ENCODE results near the gene SLC7A1. TPM values are rescaled to one million over a fixed set of nuclear protein-coding genes. Genes with fewer than 3 reads are reported as not detected.

The SLC7A1 gene
- total and polyA plus RNA-seq, 2 of the 8 experiments (the other 6 are each of a cell fraction or from before 2014, with no cell fraction given) = 26.8 to 114 TPM

- TF ChIP-seq, protein P1, sequence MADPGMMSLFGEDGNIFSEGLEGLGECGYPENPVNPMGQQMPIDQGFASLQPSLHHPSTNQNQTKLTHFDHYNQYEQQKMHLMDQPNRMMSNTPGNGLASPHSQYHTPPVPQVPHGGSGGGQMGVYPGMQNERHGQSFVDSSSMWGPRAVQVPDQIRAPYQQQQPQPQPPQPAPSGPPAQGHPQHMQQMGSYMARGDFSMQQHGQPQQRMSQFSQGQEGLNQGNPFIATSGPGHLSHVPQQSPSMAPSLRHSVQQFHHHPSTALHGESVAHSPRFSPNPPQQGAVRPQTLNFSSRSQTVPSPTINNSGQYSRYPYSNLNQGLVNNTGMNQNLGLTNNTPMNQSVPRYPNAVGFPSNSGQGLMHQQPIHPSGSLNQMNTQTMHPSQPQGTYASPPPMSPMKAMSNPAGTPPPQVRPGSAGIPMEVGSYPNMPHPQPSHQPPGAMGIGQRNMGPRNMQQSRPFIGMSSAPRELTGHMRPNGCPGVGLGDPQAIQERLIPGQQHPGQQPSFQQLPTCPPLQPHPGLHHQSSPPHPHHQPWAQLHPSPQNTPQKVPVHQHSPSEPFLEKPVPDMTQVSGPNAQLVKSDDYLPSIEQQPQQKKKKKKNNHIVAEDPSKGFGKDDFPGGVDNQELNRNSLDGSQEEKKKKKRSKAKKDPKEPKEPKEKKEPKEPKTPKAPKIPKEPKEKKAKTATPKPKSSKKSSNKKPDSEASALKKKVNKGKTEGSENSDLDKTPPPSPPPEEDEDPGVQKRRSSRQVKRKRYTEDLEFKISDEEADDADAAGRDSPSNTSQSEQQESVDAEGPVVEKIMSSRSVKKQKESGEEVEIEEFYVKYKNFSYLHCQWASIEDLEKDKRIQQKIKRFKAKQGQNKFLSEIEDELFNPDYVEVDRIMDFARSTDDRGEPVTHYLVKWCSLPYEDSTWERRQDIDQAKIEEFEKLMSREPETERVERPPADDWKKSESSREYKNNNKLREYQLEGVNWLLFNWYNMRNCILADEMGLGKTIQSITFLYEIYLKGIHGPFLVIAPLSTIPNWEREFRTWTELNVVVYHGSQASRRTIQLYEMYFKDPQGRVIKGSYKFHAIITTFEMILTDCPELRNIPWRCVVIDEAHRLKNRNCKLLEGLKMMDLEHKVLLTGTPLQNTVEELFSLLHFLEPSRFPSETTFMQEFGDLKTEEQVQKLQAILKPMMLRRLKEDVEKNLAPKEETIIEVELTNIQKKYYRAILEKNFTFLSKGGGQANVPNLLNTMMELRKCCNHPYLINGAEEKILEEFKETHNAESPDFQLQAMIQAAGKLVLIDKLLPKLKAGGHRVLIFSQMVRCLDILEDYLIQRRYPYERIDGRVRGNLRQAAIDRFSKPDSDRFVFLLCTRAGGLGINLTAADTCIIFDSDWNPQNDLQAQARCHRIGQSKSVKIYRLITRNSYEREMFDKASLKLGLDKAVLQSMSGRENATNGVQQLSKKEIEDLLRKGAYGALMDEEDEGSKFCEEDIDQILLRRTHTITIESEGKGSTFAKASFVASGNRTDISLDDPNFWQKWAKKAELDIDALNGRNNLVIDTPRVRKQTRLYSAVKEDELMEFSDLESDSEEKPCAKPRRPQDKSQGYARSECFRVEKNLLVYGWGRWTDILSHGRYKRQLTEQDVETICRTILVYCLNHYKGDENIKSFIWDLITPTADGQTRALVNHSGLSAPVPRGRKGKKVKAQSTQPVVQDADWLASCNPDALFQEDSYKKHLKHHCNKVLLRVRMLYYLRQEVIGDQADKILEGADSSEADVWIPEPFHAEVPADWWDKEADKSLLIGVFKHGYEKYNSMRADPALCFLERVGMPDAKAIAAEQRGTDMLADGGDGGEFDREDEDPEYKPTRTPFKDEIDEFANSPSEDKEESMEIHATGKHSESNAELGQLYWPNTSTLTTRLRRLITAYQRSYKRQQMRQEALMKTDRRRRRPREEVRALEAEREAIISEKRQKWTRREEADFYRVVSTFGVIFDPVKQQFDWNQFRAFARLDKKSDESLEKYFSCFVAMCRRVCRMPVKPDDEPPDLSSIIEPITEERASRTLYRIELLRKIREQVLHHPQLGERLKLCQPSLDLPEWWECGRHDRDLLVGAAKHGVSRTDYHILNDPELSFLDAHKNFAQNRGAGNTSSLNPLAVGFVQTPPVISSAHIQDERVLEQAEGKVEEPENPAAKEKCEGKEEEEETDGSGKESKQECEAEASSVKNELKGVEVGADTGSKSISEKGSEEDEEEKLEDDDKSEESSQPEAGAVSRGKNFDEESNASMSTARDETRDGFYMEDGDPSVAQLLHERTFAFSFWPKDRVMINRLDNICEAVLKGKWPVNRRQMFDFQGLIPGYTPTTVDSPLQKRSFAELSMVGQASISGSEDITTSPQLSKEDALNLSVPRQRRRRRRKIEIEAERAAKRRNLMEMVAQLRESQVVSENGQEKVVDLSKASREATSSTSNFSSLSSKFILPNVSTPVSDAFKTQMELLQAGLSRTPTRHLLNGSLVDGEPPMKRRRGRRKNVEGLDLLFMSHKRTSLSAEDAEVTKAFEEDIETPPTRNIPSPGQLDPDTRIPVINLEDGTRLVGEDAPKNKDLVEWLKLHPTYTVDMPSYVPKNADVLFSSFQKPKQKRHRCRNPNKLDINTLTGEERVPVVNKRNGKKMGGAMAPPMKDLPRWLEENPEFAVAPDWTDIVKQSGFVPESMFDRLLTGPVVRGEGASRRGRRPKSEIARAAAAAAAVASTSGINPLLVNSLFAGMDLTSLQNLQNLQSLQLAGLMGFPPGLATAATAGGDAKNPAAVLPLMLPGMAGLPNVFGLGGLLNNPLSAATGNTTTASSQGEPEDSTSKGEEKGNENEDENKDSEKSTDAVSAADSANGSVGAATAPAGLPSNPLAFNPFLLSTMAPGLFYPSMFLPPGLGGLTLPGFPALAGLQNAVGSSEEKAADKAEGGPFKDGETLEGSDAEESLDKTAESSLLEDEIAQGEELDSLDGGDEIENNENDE (IDR thresholded peaks at IDR 0.05; ENCODE audit: insufficient replicate concordance, low read length) = no peak
- TF ChIP-seq EP300 (IDR thresholded peaks at IDR 0.05; ENCODE audit: borderline replicate concordance in 1 of 2, low read depth in 2 of 2, low read length in 2 of 2) (no peak), SRF (IDR thresholded peaks at IDR 0.05; ENCODE audit: low read depth, low read length) (no peak), CEBPB (IDR thresholded peaks at IDR 0.05; ENCODE audit: low read depth, low read length) (no peak), RXRA (IDR thresholded peaks at IDR 0.05; ENCODE audit: insufficient read depth, low read depth, low read length) (no peak), SP1 (IDR thresholded peaks at IDR 0.05; ENCODE audit: low read depth, low read length) (no peak), HDAC2 (IDR thresholded peaks at IDR 0.05; ENCODE audit: borderline replicate concordance in 1 of 2, low read depth in 2 of 2, low read length in 2 of 2) (no peak), TAF7 (optimal IDR thresholded peaks at IDR 0.05; ENCODE audit: borderline replicate concordance, low read depth, low read length) (no peak), YY1 (IDR thresholded peaks at IDR 0.05; ENCODE audit: low read depth, low read length) (no peak), KDM4A (IDR thresholded peaks at IDR 0.05; ENCODE audit: low read depth, low read length, severe bottlenecking) (no peak)
Measured at GRCh38 chr13:29511106-29511796, 84.2 kb downstream of the SLC7A1 start (continued).

Measured in H1 (cell line).